ENCODE results near the gene RPA1.

- TF ChIP-seq CTCF (conservative IDR thresholded peaks at IDR 0.05; ENCODE audit: low read depth, low read length) (no peak), EZH2 (IDR thresholded peaks at IDR 0.05; ENCODE audit: borderline replicate concordance, low read depth, low read length, poor library complexity, severe bottlenecking) (no peak)
Measured at GRCh38 chr17:1853698-1854097, 23.9 kb downstream of the RPA1 start.
